GM21390 (cell line): ENCODE data around the gene RHEBL1.

Source experiments
- ATAC-seq: cut with Tn5 transposase; IDR thresholded peaks from one replicate; pipeline ENCODE4 v1.9.1; 2021; ENCODE audit not compliant: unreplicated experiment

RHEBL1 gene, protein sequence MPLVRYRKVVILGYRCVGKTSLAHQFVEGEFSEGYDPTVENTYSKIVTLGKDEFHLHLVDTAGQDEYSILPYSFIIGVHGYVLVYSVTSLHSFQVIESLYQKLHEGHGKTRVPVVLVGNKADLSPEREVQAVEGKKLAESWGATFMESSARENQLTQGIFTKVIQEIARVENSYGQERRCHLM

GRCh38 chr12:49069507-49070346 is at the start of gene RHEBL1:
Gene RHEBL1, minus strand, starts transcription at chr12:49069979. Its CDS starts 194 bp downstream, at chr12:49069785.
- ATAC-seq, result peak; percentile 97

- ATAC-seq, result no peak
These were observed 41.4 kb upstream of the RHEBL1 start for GRCh38 chr12:49111206-49111605.

DNA sequence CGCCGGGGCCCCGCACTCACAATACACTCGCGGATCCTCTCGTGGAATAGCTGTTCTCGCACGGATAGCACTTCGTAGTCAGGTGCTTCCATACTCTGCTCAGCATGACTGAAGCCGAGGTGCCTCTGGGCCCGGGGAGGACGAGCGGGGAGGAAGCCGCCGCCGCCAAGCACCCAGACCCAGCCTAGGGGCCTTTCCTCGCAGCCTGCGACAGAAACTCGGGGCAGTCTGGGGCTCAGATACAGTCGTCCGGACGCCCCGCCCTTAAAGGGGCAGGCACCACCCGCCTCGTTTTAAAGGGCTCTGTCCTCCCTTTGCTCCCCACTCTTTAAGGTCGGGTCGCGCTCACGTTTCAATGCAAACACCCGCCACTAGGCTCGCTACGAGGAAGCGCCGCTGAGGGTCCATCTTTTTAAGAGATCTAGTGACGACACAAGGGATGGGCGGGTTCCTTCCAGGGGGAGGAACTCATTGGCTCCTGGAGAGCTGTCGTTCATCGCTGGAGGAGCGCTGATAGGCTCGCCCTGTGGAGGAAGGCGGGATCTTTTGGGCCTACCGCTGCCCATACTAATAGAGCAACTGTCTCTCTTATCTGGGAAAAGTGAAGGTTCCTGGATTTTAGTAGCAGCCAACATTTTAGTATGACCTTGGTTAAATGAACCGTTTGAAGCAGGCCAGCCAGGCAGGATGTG is 40.8 kb upstream of the RHEBL1 start, which contains the start of gene LMBR1L:
Gene LMBR1L (minus strand): TSS at position 384 of the 692 bp plus-strand sequence. CDS start 292 bp downstream, at position 92.
- ATAC-seq, result peak; percentile 98

DNA sequence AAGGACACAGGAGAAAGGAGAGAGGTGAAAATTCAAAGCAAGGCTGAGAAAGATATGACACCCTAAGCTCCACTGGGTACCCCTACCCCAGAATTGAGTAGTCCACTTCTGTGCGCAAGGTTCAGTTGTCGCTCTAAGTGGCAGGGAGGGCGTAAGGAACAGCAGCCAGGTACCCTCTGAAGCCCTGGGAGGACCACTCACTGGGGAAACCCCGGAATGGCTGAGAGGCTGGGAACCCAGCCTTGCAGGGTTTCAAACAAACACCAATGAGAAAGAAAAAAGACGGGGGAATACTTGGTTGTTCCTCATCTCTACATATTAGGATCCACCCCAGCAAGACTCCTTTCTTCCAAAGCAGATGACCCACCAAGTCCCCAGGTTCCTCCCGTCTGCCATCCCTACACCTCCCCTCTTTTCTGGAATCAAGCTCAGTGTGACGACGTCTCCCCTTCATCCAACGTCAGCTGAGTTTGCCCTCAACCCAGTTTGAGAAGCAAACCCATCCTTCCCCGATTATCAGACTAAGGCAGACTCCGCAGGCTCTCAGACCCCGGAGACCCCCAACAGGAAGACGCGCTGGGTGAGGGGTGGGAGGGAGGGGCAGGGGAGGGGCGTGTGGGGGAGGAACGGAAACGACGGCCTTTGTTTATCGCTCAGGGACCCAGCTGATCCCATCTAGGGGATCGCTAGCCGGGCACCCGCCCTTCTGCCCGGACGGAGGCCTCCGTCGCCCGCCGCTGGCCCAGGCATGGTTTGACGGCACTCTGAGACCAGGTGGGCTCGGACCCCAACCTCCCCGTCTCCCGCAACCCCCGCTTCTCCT is 40.1 kb upstream of the RHEBL1 start:
- no peak for ATAC-seq

DNA sequence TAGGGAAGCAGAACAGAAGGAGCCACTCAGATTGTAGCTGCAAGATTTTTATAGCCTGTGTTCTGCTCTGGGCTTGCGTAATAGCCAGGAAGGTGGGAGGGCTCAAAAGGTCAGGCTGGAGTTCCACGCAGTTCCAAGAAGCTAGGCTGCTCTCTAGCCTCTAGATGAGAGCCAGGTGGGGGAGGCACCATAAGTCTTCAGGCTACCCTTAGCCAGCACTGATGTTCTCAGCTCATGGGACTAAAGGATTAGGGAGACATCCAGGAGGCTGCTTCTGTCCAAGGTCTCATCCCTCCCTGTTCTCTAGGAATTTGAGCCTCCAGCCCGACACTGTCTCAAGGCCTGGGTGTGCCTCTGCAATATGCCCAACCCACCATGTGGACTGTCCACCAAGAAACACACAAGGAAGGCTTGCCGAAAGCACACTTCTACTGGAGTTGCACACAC is 39.2 kb upstream of the RHEBL1 start:
- ATAC-seq, result no peak

DNA sequence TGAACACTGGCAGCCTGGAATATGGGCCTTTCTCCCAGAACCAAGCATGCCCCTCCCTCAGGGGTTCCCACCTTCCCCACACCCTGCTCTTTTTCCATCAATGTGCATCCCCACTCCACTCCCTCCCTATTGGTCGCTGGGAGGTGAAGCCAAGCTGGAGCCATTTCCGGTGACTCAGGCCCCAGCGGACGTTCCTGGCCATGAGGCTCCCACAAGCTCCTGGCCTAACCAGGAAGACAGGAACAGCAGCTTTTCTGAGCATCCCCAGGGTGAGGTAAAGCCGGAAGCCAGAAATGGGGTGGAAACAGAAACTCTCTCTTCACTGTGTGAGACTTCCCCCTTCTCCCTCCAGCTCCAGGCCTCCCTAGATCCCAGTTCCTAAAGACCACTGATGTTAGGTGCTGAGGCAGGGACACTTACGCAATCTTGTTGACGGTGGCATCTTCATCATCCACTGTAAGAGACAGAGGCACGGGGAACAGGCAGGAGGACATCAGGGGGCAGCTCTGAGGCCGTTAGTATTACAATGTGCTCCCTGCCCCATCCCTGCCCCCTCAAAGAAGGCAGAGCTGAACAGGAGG is 35.8 kb upstream of the RHEBL1 start:
- no peak for ATAC-seq

GRCh38 chr12:49104822-49105221 is 35.0 kb upstream of the RHEBL1 start:
- ATAC-seq, result no peak

GRCh38 chr12:49100380-49100779 is 30.6 kb upstream of the RHEBL1 start:
- no peak for ATAC-seq

DNA sequence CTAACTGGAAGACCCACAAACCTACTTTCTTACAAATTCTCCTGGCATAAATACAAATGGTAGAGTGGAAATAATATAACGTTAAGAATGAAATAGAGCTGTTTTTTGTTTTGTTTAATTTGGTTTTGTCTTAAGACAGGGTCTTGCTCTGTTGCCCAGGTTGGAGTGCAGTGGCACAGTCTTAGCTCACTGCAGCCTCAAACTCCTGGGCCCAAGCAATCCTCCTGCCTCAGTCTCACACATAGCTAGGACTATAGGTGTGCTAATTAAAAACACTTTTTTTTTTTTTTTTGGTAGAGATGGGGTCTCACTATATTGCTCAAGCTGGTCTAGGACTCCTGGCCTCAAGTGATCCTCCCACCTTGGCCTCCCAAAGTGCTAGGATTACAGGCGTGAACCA is 28.9 kb upstream of the RHEBL1 start:
- ATAC-seq, result no peak

DNA sequence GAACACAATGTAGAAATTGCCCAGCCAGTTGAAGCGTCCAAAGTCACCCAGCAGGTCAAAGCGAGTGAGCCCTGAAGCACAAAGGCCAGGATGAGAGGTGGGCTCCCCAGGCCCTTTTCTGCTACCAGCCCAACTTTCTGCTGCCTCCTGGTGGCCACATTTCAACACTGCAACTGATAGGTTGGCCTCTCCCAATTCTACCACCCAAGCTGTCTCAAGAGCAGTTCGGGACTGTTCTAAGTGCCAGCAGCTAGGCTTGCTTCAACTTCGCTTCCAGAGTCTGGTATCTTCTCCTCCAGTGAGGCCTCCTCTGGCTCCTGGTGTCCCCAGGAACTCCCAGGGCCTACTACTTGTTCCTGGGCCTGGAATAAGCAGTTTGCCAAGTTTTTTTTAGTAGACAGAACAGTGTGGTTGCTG is 28.3 kb upstream of the RHEBL1 start:
- ATAC-seq, result no peak

GRCh38 chr12:49097381-49097780 is 27.6 kb upstream of the RHEBL1 start:
- ATAC-seq, result no peak

DNA sequence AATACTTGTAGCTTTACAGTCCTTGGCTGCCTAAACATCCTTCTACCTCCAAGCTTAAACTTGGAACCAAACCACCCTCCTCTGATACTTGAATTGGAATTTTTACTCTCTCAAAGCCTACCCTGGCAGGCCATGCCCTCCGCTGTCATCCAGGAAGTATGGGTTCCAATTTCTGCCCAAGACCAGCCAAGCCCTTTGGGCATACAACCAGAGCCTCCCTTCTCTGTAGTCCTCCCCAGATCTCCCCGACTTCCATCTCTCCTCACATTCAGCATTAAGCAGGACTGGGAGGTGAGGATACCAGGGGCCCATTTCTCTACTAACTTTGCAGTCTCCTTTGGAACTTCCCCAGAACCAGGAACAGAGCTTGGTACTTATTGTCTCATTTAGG is 25.2 kb upstream of the RHEBL1 start:
- no peak for ATAC-seq

DNA sequence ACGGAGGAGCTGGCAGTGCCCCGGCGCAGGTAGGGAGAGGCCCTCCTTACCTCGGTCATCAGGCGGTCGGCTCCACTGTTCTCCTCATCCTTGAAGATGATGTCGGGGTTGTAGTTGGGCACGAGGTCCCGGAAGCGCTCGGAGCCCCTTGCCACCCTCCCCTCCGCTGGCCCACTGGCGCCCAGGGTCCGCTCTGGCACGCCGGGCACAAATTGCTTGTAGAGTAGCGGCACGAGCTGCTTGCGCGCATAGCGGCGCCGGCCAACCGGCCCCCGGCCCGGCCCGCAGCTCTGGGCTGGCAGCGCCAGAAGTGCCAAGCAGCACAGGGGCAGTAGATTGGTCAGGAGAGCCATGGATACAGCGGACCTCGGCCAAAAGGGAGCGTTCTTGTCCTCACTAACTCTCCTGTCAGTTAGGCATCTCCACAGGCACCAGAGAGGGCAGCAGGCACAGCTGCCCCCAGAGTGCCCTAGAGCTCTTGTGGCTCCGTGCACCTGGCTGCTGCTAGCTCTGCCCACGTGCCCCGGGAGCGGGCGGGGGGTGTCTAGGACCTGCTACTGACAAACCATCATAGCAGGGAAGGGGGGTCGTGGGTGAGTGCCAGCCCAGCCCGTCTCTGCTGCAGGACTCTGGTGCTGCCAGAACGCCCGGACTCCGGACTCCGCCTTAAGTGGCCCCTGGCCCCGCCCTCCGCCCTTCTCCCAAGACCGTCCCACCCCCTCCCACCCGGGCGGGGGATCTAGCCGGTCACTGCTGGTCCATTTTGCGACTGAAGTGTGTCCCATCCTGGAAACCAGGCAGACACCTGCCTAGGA is 24.6 kb upstream of the RHEBL1 start, which contains the start of gene DHH:
Gene DHH (minus strand): TSS at position 642 of the 815 bp plus-strand sequence. CDS start 289 bp downstream, at position 353.
- no peak for ATAC-seq

GRCh38 chr12:49093792-49094159 is 24.0 kb upstream of the RHEBL1 start:
- no peak for ATAC-seq

DNA sequence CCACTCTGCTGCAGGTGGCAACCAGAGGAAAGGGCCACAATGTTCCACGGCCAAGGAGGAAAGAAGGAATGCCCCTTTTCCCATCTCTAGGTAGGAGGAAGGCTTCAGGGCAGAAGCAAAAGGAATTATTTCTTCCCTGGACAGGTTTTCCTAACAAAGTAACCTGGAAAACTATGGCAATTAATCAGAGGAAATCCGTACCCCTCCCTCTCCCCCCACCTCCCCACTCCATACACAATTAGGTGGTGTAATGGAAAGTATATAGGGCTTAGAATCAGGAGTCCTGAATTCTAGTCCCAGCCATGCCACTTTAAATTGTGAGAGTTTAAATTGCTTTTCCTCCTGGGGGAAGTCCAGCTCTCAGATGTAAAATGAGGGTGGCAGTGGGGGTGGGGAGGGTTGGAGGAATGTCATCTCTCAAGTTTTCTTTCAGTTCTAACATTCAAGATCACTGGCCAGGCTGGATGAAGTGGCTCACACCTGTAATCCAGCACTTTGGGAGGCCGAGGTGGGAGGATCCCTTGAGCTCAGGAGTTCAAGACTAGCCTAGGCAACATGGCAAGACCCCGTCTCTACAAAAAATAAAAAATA is 23.1 kb upstream of the RHEBL1 start:
- no peak for ATAC-seq

GRCh38 chr12:49092086-49092815 is 22.5 kb upstream of the RHEBL1 start:
- no peak for ATAC-seq

- ATAC-seq, result no peak
These were observed 22.0 kb upstream of the RHEBL1 start for GRCh38 chr12:49091836-49092085.

- no peak for ATAC-seq
These were observed 21.5 kb upstream of the RHEBL1 start for GRCh38 chr12:49091056-49091835.
